H1 (cell line): ENCODE data around the gene SBF2.

Source experiments
- CEBPB ChIP-seq: IDR thresholded peaks from 2 replicates; pipeline ENCODE4 v1.6.1; 2012; ENCODE audit warnings: low read depth, low read length
- CHD1 ChIP-seq: IDR thresholded peaks from 2 replicates; pipeline ENCODE4 v1.6.1; 2012; ENCODE audit warnings: low read depth, low read length, improper control_type of control experiment
- CHD2 ChIP-seq: IDR thresholded peaks from 2 replicates; pipeline ENCODE4 v1.6.1; 2012; ENCODE audit warnings: low read length, improper control_type of control experiment
- CTCF ChIP-seq, 3 experiments: IDR thresholded peaks; 1 replicate in 2 of 3; 2 replicates in 1 of 3; pipeline versions ENCODE4 v1.5.1 to v1.6.1; 2011; ENCODE audit warnings: low read length in 3 of 3, mild to moderate bottlenecking in 3 of 3, inconsistent platforms in 2 of 3, low read depth in 1 of 3, moderate library complexity in 1 of 3; ENCODE audit not compliant: insufficient read depth in 1 of 3; ENCODE audit errors: control extremely low read depth in 1 of 3
- EGR1 ChIP-seq: IDR thresholded peaks from 2 replicates; pipeline ENCODE4 v1.6.1; 2011; ENCODE audit warnings: low read depth, low read length, borderline replicate concordance
- EZH2 ChIP-seq: fragments of 200-600 bp; sonication (generic); IDR thresholded peaks from 2 replicates; pipeline ENCODE4 v1.7.1; 2012; ENCODE audit warnings: low read depth, mild to moderate bottlenecking, moderate library complexity, low read length, inconsistent platforms; ENCODE audit not compliant: severe bottlenecking
- HDAC2 ChIP-seq, 2 experiments: fragments of 300-600 bp in 1 of 2; sonication (generic) in 1 of 2; IDR thresholded peaks; 2 replicates each; pipeline ENCODE4 v1.6.1; 2011 to 2012; ENCODE audit warnings: low read depth in 2 of 2, low read length in 2 of 2, mild to moderate bottlenecking in 2 of 2, moderate library complexity in 2 of 2, borderline replicate concordance in 1 of 2, inconsistent platforms in 1 of 2
- JUND ChIP-seq: IDR thresholded peaks from 2 replicates; pipeline ENCODE4 v1.6.1; 2011; ENCODE audit warnings: mild to moderate bottlenecking, improper control_type of control experiment, low read length
- KDM1A ChIP-seq: fragments of 200-600, 300-600 bp; sonication (generic); IDR thresholded peaks from 2 replicates; pipeline ENCODE4 v1.7.1; 2016; ENCODE audit warnings: mild to moderate bottlenecking, low read length, borderline replicate concordance
- POLR2A ChIP-seq, 2 experiments: IDR thresholded peaks; 1 replicate in 1 of 2; 2 replicates in 1 of 2; pipeline ENCODE4 v1.6.1; 2011; ENCODE audit warnings: low read depth in 2 of 2, low read length in 2 of 2, mild to moderate bottlenecking in 2 of 2; ENCODE audit errors: control extremely low read depth in 1 of 2
- SIN3A ChIP-seq, 2 experiments: IDR thresholded peaks in 1 of 2; conservative IDR thresholded peaks in 1 of 2; 2 replicates each; pipeline ENCODE4 v1.6.1; 2011 to 2012; ENCODE audit warnings: low read length in 2 of 2, improper control_type of control experiment in 1 of 2, low read depth in 1 of 2, mild to moderate bottlenecking in 1 of 2
- SP1 ChIP-seq: IDR thresholded peaks from 2 replicates; pipeline ENCODE4 v1.6.1; 2011; ENCODE audit warnings: low read depth, low read length
- SUZ12 ChIP-seq: fragments of 200-600 bp; sonication (generic); IDR thresholded peaks from 2 replicates; pipeline ENCODE4 v1.6.1; 2012; ENCODE audit warnings: mild to moderate bottlenecking, inconsistent platforms, low read length, moderate library complexity, mixed read lengths
- TAF1 ChIP-seq: IDR thresholded peaks from 2 replicates; pipeline ENCODE4 v1.6.1; 2011; ENCODE audit warnings: mild to moderate bottlenecking, low read depth, low read length

GRCh38 chr11:9922806-9923205 lies 371.2 kb downstream of the SBF2 start:
- no peak for TF ChIP-seq CTCF (IDR thresholded peaks at IDR 0.05; ENCODE audit: control extremely low read depth in 1 of 3, insufficient read depth in 1 of 3, low read depth in 1 of 3, low read length in 3 of 3)
- peak; percentile 89 to 99; a peak in 2 of 4 replicates for TF ChIP-seq HDAC2 (IDR thresholded peaks at IDR 0.05; ENCODE audit: borderline replicate concordance in 1 of 2, low read depth in 2 of 2, low read length in 2 of 2)
- no peak for TF ChIP-seq SUZ12
- TF ChIP-seq SIN3A (conservative IDR thresholded peaks at IDR 0.05 in 1 of 2, IDR thresholded peaks at IDR 0.05 in 1 of 2; ENCODE audit: low read depth in 1 of 2, low read length in 2 of 2) = no peak
- TF ChIP-seq JUND = no peak
- TF ChIP-seq TAF1 = no peak
- TF ChIP-seq POLR2A (IDR thresholded peaks at IDR 0.05; ENCODE audit: control extremely low read depth in 1 of 2, low read depth in 2 of 2, low read length in 2 of 2) = peak in 1 of 2 experiments; percentile 18; a peak in 1 of 3 replicates
- TF ChIP-seq EGR1 = no peak
- TF ChIP-seq EZH2 = no peak
- TF ChIP-seq CEBPB = no peak
- no peak for TF ChIP-seq CHD1
- TF ChIP-seq CHD2 = no peak
- TF ChIP-seq KDM1A = no peak; the same call in 1 of the 2 replicates
- no peak for TF ChIP-seq SP1
